Measurements from ENCODE around the gene RELN.

The RELN gene

DNA sequence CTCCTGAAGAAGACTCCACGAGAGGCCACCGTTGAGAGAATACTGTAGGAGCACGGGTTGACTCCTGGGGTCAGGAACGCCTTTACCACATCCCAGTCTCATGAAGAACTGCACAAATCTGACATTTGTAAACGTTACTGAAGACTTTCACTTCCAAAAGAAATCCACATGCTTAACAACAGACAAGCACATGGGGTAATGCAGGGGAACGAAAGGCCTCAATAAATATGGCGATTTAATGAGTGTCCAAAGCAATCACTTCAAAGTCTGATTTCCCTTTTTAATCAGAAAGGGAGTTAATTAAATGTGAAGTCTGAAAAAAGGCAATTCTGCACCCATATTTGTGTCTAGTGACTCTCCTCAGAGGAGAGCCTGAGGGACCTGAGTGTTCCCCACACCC is 449.1 kb downstream of the RELN start:
- Histone ChIP-seq H3K4me3 (ENCODE audit: low read depth in 1 of 2, low read length in 1 of 2) (no peak overlapping the region), H3K27me3 (no peaks in the 10 kb centered on the region), H3K36me3 (no peaks in the 10 kb centered on the region), H3K27ac (no peak overlapping the region), H3K4me1 (ENCODE audit: control insufficient read depth in 1 of 2, insufficient read depth in 1 of 2, low read depth in 1 of 2, low read length in 1 of 2) (no peaks in the 10 kb centered on the region), H3K9me3 (no peaks in the 10 kb centered on the region)
- TF ChIP-seq, protein P1, sequence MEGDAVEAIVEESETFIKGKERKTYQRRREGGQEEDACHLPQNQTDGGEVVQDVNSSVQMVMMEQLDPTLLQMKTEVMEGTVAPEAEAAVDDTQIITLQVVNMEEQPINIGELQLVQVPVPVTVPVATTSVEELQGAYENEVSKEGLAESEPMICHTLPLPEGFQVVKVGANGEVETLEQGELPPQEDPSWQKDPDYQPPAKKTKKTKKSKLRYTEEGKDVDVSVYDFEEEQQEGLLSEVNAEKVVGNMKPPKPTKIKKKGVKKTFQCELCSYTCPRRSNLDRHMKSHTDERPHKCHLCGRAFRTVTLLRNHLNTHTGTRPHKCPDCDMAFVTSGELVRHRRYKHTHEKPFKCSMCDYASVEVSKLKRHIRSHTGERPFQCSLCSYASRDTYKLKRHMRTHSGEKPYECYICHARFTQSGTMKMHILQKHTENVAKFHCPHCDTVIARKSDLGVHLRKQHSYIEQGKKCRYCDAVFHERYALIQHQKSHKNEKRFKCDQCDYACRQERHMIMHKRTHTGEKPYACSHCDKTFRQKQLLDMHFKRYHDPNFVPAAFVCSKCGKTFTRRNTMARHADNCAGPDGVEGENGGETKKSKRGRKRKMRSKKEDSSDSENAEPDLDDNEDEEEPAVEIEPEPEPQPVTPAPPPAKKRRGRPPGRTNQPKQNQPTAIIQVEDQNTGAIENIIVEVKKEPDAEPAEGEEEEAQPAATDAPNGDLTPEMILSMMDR (IDR thresholded peaks at IDR 0.05): no peak

DNA sequence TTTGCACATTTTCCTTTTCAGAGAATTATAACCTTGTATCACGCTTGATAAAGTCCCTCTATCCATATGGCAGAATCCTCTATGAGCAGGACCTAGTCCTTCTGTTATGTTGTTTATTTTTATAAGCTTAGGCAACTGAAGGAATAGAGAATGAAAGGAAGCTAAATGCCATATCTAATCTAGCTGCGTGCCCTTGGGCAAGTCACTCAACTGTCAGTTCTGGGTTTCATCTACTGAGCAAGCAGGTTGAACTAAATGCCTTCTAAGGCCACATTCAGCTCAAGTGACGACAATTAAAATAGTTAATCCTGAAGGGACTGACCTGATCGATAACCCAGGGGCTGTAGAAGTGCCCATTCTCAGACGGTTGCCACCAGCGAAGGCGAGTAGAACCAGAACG is 449.6 kb downstream of the RELN start:
- TF ChIP-seq, protein P1 (IDR thresholded peaks at IDR 0.05): no peak
- no peaks in the 10 kb centered on the region for H3K9me3 ChIP-seq
- no peaks in the 10 kb centered on the region for H3K4me1 ChIP-seq (ENCODE audit: control insufficient read depth in 1 of 2, insufficient read depth in 1 of 2, low read depth in 1 of 2, low read length in 1 of 2)
- no peaks in the 10 kb centered on the region for H3K27me3 ChIP-seq
- H3K27ac ChIP-seq: no peak overlapping the region
- H3K4me3 ChIP-seq (ENCODE audit: low read depth in 1 of 2, low read length in 1 of 2): no peak overlapping the region
- H3K36me3 ChIP-seq: no peaks in the 10 kb centered on the region

DNA sequence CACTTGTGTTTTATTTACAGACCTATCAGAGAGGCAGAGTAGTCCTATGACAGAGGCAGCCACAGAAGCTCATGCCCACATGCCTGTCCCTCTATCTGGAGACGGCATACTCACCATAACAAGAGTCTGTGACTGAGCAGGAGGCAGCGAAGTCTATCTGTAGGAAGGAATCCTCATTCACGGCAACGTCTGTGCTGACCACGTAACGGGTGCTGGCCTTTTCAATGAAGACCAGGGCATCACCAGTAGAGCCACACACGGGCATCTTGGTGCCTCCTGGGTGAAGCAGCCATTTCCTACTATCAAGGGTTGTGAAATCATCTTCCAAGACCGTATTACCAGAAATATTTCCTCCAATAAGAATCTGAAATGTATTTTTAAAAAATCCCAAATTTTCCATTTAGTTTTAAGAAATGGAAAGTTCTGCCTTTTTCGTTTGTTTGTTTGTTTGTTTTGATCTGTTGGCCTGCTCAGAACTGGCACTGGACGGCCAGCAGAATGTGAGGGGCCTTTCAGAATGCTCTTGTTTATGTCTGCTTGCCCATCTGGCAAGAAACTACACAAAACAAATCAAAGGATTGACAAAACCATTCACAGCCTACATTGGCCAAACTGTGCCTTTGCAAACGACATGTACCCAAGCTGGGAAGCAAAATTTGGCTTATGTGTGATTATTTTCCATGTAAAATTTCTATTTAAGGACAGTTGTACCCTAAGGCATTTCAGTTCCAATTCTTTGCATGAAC is 450.3 kb downstream of the RELN start:
- TF ChIP-seq, protein P1 (IDR thresholded peaks at IDR 0.05): no peak
- Histone ChIP-seq H3K4me3 (ENCODE audit: low read depth in 1 of 2, low read length in 1 of 2) (no peak overlapping the region), H3K27me3 (peaks cover 2% of the 10 kb centered on the region), H3K27ac (no peak overlapping the region), H3K36me3 (no peaks in the 10 kb centered on the region), H3K4me1 (ENCODE audit: control insufficient read depth in 1 of 2, insufficient read depth in 1 of 2, low read depth in 1 of 2, low read length in 1 of 2) (no peaks in the 10 kb centered on the region), H3K9me3 (no peaks in the 10 kb centered on the region)

DNA sequence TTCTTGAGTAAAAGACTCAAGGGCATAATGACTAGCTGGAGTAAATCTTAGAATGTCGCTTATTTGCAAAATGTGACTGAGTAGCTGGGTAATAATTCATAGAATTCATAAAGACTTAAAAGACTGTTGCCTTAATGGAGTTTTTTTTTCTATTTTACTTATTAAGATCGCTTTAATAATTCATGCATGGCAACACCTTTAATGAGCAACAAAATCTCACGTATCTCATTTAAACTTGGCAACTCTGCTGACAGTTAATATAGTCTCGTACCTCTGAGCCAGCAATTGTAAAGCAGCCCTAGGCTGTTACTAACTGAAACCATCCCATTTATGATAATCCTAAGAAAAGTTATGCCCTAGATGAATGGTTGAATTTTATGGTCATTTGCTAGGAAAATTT is 455.7 kb downstream of the RELN start:
- H3K36me3 ChIP-seq: no peaks in the 10 kb centered on the region
- H3K27ac ChIP-seq: no peak overlapping the region
- peaks cover 2% of the 10 kb centered on the region for H3K27me3 ChIP-seq
- H3K4me3 ChIP-seq (ENCODE audit: low read depth in 1 of 2, low read length in 1 of 2): no peak overlapping the region
- H3K4me1 ChIP-seq (ENCODE audit: control insufficient read depth in 1 of 2, insufficient read depth in 1 of 2, low read depth in 1 of 2, low read length in 1 of 2): no peaks in the 10 kb centered on the region
- TF ChIP-seq, protein P1 (IDR thresholded peaks at IDR 0.05): no peak
- H3K9me3 ChIP-seq: no peaks in the 10 kb centered on the region

DNA sequence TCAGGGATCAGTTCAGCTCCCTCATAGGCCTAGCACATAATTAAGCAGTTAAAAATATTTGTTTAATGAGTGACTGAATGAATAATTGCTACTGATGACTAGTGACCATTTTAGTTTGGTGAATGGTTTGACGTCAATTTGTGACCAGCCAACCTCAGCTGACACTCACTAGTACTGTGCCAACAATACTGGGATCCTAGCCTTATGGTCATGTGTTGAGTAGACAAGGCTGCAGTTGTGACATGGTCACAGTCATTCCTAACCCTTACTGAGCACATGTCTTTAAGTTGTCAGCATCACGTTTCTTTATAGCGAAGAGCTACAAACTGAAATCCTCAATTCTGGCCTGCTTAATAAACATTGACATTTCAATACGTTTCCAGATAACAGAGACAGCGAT is 456.5 kb downstream of the RELN start:
- Histone ChIP-seq H3K4me3 (ENCODE audit: low read depth in 1 of 2, low read length in 1 of 2) (no peak overlapping the region), H3K27ac (no peak overlapping the region), H3K27me3 (peaks cover 2% of the 10 kb centered on the region), H3K4me1 (ENCODE audit: control insufficient read depth in 1 of 2, insufficient read depth in 1 of 2, low read depth in 1 of 2, low read length in 1 of 2) (no peaks in the 10 kb centered on the region), H3K9me3 (no peaks in the 10 kb centered on the region), H3K36me3 (no peaks in the 10 kb centered on the region)
- TF ChIP-seq, protein P1 (IDR thresholded peaks at IDR 0.05): no peak

Data from neutrophil (primary cell).